ENCODE results near the gene KCNN1. TPM values are rescaled to one million over a fixed set of nuclear protein-coding genes. Genes with fewer than 3 reads are reported as not detected.
"Not testable (repeated sequence)": the region's sequence is repeated elsewhere in the genome, so short reads cannot be mapped to it uniquely, and the experiment has no call there.

KCNN1 gene
- total and polyA plus RNA-seq, 2 of the 13 experiments (the other 11 are each of a cell fraction or from before 2014, with no cell fraction given), result 0.04 TPM; not detected in 1

DNA sequence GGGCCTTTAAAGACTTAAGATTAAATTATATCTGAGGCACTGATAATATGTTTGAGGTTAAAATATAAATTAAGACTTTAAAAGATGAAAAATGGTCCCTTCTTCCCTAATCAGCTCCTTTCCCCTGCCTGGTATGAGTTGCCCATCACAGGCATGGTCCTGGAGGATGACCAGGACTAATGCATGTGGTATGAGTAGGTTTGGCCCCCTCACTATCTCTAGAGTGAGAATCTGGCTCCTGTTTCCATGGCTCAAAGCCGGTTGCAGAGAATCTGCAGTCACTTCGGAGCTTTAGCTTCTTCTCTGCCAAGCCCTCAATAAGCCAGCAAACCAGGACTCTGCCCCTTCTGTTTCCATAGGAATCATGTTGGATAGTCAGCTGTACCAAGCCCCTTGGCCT lies 65.2 kb downstream of the KCNN1 start:
- H3K4me3 ChIP-seq (replicated peaks in 1 of 3; ENCODE audit: insufficient read depth in 1 of 3, low read depth in 2 of 3, low read length in 3 of 3); H3K4me2 ChIP-seq (ENCODE audit: low read depth, low read length); BruUV-seq (replicated peaks); FAIRE-seq; H3K79me2 ChIP-seq (ENCODE audit: insufficient read depth, low read length); in situ Hi-C loops (cut with HindIII; ENCODE audit: extremely low pct_ligation_motif_present, low pct_unique_long_range_greater_than_20kb); POLR2A ChIA-PET; H4K20me1 ChIP-seq (ENCODE audit: insufficient read depth, low read length); H3K27ac ChIP-seq (ENCODE audit: extremely low read length, insufficient read depth, low read length); intact Hi-C loops (cut with micrococcal nuclease; ENCODE audit: unreplicated experiment); H3K9me3 ChIP-seq (ENCODE audit: low read length); DNase-seq (ENCODE audit: low spot score); H2AFZ ChIP-seq (ENCODE audit: low read length); H3K36me3 ChIP-seq (replicated peaks in 1 of 2; ENCODE audit: control insufficient read depth in 1 of 2, insufficient read depth in 2 of 2, low read length in 2 of 2); H3K9ac ChIP-seq (ENCODE audit: insufficient read depth, low read depth, low read length); ATAC-seq; H3K27me3 ChIP-seq (ENCODE audit: control insufficient read depth in 1 of 2, insufficient read depth in 2 of 2, low read length in 2 of 2); CTCF ChIA-PET (ENCODE audit: low intra/inter-chr PET ratio, low total read pairs): not testable (repeated sequence)
- 5% methylated on average over 2 of the region's 2 CpGs for WGBS (ENCODE audit: low lambda C conversion rate)
- H3K4me1 ChIP-seq (ENCODE audit: insufficient read depth, low read length), result peaks cover 35% of the 10 kb centered on the region

- intact Hi-C loops (cut with micrococcal nuclease; ENCODE audit: unreplicated experiment) (no loop called here), in situ Hi-C loops (cut with HindIII; ENCODE audit: extremely low pct_ligation_motif_present, low pct_unique_long_range_greater_than_20kb) (no loop called here)
- WGBS (ENCODE audit: low lambda C conversion rate), result 3% methylated on average over 2 of the region's 2 CpGs
- Histone ChIP-seq H4K20me1 (ENCODE audit: insufficient read depth, low read length) (no peaks in the 10 kb centered on the region), H3K4me3 (replicated peaks in 1 of 3; ENCODE audit: insufficient read depth in 1 of 3, low read depth in 2 of 3, low read length in 3 of 3) (no peak overlapping the region), H3K9me3 (ENCODE audit: low read length) (peaks cover 5% of the 10 kb centered on the region; the same call in 1 of the 2 replicates), H3K27me3 (ENCODE audit: control insufficient read depth in 1 of 2, insufficient read depth in 2 of 2, low read length in 2 of 2) (peaks cover 2 to 29% of the 10 kb centered on the region in 2 experiments; a peak in 2 of 5 replicates), H3K4me1 (ENCODE audit: insufficient read depth, low read length) (peaks cover 12% of the 10 kb centered on the region), H3K4me2 (ENCODE audit: low read depth, low read length) (no peak overlapping the region), H3K9ac (ENCODE audit: insufficient read depth, low read depth, low read length) (no peak overlapping the region), H3K79me2 (ENCODE audit: insufficient read depth, low read length) (no peaks in the 10 kb centered on the region), H3K36me3 (replicated peaks in 1 of 2; ENCODE audit: control insufficient read depth in 1 of 2, insufficient read depth in 2 of 2, low read length in 2 of 2) (no peaks in the 10 kb centered on the region), H3K27ac (ENCODE audit: extremely low read length, insufficient read depth, low read length) (no peak overlapping the region), H2AFZ (ENCODE audit: low read length) (no peak overlapping the region)
- no TSS peak for BruUV-seq (replicated peaks)
- ATAC-seq (no peak), DNase-seq (ENCODE audit: low spot score) (no peak), FAIRE-seq (no peak)
- POLR2A ChIA-PET, result no interaction called here
- CTCF ChIA-PET (ENCODE audit: low intra/inter-chr PET ratio, low total read pairs), result no interaction called here
- TF ChIP-seq ZC3H4 (CRISPR knock-in tag; IDR thresholded peaks at IDR 0.05; ENCODE audit: borderline replicate concordance) (no peak), SNAI1 (CRISPR knock-in tag; IDR thresholded peaks at IDR 0.05; ENCODE audit: borderline replicate concordance) (no peak), RARA (CRISPR knock-in tag; IDR thresholded peaks at IDR 0.05) (no peak), ZNF256 (CRISPR knock-in tag; conservative IDR thresholded peaks at IDR 0.05) (no peak), ZNF329 (CRISPR knock-in tag; IDR thresholded peaks at IDR 0.05; ENCODE audit: low read depth) (no peak), ZNF253 (CRISPR knock-in tag; IDR thresholded peaks at IDR 0.05; ENCODE audit: borderline replicate concordance) (no peak), ZSCAN5A (CRISPR knock-in tag; IDR thresholded peaks at IDR 0.05; ENCODE audit: borderline replicate concordance) (no peak), GMEB1 (CRISPR knock-in tag; IDR thresholded peaks at IDR 0.05; ENCODE audit: borderline replicate concordance) (no peak), THAP11 (CRISPR knock-in tag; IDR thresholded peaks at IDR 0.05) (no peak), ZNF263 (CRISPR knock-in tag; IDR thresholded peaks at IDR 0.05) (no peak), ZNF18 (CRISPR knock-in tag; IDR thresholded peaks at IDR 0.05; ENCODE audit: insufficient replicate concordance) (no peak), ZNF607 (CRISPR knock-in tag; IDR thresholded peaks at IDR 0.05; ENCODE audit: borderline replicate concordance) (no peak)
- TF ChIP-seq, protein P1, sequence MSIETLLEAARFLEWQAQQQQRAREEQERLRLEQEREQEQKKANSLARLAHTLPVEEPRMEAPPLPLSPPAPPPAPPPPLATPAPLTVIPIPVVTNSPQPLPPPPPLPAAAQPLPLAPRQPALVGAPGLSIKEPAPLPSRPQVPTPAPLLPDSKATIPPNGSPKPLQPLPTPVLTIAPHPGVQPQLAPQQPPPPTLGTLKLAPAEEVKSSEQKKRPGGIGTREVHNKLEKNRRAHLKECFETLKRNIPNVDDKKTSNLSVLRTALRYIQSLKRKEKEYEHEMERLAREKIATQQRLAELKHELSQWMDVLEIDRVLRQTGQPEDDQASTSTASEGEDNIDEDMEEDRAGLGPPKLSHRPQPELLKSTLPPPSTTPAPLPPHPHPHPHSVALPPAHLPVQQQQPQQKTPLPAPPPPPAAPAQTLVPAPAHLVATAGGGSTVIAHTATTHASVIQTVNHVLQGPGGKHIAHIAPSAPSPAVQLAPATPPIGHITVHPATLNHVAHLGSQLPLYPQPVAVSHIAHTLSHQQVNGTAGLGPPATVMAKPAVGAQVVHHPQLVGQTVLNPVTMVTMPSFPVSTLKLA (IDR thresholded peaks at IDR 0.05), result no peak
Measured at GRCh38 chr19:18041054-18041453, 74.1 kb downstream of the KCNN1 start.
